AML-193 (cell line): ENCODE results near the gene MCFD2.

Experiments used
- DNase-seq, 2 experiments: peaks; one replicate each; lab custom pipeline; 2025; lab: John Stamatoyannopoulos, UW

The MCFD2 gene

DNA sequence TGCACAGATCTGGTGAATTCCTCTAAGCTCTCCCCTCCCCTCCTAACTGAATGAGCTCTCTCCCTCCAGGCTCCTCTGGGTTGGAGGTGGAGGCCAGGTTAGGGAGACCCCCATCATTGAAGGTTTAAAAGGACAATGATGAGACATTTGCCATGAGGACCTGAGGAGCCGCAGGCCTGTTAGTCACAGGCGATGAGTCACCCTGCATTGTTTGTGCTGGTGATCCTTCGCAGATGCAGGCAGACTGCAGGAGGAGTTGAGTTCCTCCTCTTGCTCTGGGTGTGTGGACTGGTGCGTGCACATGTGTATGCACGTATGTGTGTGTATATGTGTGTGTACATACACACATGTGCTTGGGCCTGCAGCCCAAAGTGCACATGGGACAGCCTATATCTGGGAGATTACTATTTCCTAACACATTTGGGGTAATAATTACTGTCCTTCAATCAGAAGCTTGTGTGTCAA, 42.0 kb downstream of the MCFD2 start:
- peak; percentile 15 to 22 for DNase-seq

DNA sequence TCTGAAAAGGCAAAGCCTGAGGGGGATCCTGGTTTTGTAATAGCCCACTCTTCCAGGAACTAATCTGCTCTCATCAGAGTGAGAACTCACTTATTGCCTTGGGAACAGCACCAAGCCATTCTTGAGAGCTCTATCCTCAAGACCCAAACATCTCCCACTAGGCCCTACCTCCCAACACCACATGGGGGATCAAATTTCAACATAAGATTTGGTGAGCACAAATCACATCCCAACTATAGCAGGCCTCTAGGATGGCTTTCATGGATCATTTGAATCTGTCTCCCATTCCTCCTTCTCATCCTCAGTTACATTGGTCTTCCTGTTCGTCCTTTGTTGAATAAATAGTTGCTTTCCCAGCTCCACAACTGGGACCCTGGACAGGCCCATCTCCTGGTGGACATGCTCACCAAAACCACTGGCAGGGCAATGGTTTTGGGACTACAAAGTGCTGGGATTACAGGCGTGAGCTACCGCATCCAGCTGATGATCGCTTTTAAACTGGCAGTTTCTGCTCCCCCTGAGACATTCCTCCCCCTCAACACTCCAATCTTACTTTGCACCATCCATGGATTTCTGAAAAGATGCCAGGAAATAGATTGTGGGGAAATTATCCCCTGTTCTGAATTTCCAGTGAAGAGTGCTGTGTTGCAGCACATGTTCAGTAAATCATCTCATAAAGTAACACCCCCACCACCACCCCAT, 42.6 kb downstream of the MCFD2 start:
- no peak for DNase-seq

- DNase-seq: no peak
These were observed 43.6 kb downstream of the MCFD2 start for GRCh38 chr2:46871976-46872381.

GRCh38 chr2:46870051-46870839, 45.4 kb downstream of the MCFD2 start:
- no peak for DNase-seq

DNA sequence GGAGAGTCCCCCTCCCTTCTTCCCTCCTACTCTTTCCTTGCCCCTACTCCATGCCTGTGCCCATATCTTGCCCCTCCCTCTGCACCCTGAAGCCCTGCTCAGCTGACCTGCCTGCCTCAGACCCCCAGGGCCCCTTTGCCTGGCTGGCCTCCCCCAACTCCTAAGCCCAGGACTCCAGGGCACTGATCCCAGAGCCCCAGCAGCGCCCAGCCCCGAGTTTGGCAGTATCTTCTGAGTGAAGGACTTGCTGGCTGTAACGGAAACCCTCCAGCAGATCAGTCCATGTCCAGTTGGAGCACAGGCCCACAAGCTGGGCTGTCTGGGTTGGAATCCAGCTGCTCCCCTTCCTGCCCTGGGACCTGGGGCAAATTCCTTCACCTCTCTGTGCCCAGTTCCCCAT, 46.0 kb downstream of the MCFD2 start:
- no peak for DNase-seq

- DNase-seq: no peak
These were observed 48.8 kb downstream of the MCFD2 start for GRCh38 chr2:46866770-46867246.

DNA sequence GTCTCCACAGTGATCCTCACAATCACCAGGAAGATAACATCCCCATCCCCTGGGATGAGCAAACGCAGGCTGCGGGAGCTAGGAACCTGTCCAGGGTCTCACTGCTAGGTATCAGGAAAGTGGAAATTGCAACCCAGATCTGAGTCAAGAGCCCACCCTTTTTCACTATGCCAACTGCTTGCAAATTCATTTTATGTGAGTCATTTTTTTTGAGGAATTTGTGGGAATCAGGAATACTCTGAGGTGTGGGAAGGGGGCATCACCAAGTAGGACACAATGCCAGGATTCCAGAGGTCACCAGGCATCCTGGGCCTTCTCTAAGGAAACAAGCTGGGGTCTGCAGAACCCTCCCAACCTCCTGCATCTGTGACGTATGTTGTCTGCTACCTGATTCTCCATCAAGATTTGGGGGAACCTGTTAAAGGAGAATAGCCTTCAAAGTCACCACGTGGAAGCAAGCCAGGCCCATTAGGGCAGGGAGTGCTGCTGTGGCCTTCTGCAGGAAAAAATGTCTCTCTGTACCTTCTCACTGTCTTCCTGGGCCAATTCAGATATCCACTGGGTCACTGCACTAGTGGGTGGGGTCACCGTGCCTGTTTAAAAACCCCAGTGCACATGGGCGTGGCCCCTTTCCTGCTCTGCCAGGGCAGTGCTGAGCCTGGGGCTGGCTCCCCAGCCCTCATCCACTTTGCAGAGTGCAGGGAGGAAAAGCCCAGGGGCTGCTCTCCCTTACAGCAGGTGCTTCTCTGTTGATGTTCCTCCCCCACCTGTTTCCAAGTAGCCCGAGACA, 50.2 kb downstream of the MCFD2 start:
- no peak for DNase-seq

GRCh38 chr2:46863882-46864281, 51.7 kb downstream of the MCFD2 start:
- no peak for DNase-seq

- no peak for DNase-seq
These were observed 53.1 kb downstream of the MCFD2 start for GRCh38 chr2:46862514-46862913.

GRCh38 chr2:46861916-46862315, 53.7 kb downstream of the MCFD2 start:
- no peak for DNase-seq

DNA sequence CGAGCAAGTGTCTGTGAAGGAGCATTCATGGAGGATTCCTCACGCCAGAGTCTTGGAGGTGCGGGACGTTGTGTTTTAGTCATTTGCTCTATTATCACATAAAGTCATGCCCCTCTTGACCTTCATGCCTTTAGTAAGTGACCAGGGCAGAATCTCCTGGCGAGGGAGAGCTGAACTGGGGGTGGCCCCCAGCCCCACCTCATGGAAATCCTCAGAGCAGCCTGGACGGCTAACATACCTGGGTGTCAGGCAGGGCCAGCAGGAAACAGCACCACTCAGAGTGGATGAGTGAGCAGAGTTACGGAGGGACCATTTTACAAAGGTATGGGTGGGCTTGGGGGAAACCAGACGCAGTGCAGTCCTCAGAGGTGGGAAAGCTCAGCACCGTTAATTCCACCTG, 56.1 kb downstream of the MCFD2 start:
- no peak for DNase-seq

GRCh38 chr2:46858702-46859090, 56.9 kb downstream of the MCFD2 start:
- no peak for DNase-seq

GRCh38 chr2:46857871-46858701, 57.5 kb downstream of the MCFD2 start:
- DNase-seq: no peak

GRCh38 chr2:46856336-46856735, 59.3 kb downstream of the MCFD2 start:
- DNase-seq: no peak

- DNase-seq: no peak
These were observed 59.8 kb downstream of the MCFD2 start for GRCh38 chr2:46855805-46856204.

DNA sequence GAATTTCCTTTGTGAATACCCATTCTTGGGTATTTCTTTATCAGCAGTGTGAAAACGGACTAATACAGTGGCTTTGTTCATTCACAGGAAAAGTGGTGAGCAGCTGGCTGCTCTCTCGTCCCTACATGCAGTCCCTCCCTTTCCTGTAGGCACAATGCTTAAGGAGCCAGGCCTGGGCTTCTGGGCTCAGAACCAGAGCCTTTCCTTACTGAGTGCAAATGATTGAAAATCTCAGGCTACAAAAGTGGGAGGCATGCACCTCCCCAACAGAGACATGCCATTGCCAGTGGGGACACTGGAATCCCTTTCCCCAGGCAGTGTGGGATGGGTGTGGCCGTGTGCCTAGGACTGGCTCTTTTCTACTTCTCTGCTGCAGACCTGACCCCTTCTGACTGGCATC, 61.3 kb downstream of the MCFD2 start:
- DNase-seq: no peak

GRCh38 chr2:46852598-46852997, 63.0 kb downstream of the MCFD2 start:
- DNase-seq: no peak

GRCh38 chr2:46852124-46852523, 63.5 kb downstream of the MCFD2 start:
- no peak for DNase-seq
